Stimulated activated effector memory CD8-positive, alpha-beta T cell treated with anti-CD3 and anti-CD28 coated beads, Interleukin-12 subunit alpha, Interleukin-12 subunit beta, amount 100 ng/mL, for 72 hours (primary cell): ENCODE results near the gene XCR1.
"Not testable (repeated sequence)": the region's sequence is repeated elsewhere in the genome, so short reads cannot be mapped to it uniquely, and the experiment has no call there.

Experiments
- ATAC-seq: fragments of 150-1000 bp; cut with Tn5 transposase; 2 replicates; pipeline ENCODE4 v1.10.0; 2021
- DNase-seq, 2 donors: peaks; one replicate each; pipeline ENCODE4 v3.0.0; 2021 to 2022; ENCODE audit warnings: low spot score in 2 of 2
- H3K27ac Mint-ChIP-seq: one replicate; pipeline ENCODE4 v1.8.0; 2022; ENCODE audit warnings: mild to moderate bottlenecking, mixed read lengths
- H3K36me3 Mint-ChIP-seq: one replicate; pipeline ENCODE4 v1.8.0; 2022; ENCODE audit warnings: mild to moderate bottlenecking, mixed read lengths
- H3K4me1 Mint-ChIP-seq: one replicate; pipeline ENCODE4 v1.8.0; 2022; ENCODE audit warnings: mixed read lengths
- H3K4me3 Mint-ChIP-seq: one replicate; pipeline ENCODE4 v1.8.0; 2022; ENCODE audit warnings: mild to moderate bottlenecking, mixed read lengths
- H3K9me3 Mint-ChIP-seq: one replicate; pipeline ENCODE4 v1.8.0; 2022; ENCODE audit warnings: mixed read lengths

XCR1 gene

GRCh38 chr3:46057716-46058115 is 30.4 kb upstream of the XCR1 start:
- DNase-seq (no peak), ATAC-seq (no peak)
- Mint-ChIP-seq H3K27ac (no peak overlapping the region), H3K4me3 (no peak overlapping the region), H3K4me1 (peaks cover 13% of the 10 kb centered on the region), H3K9me3 (no peaks in the 10 kb centered on the region), H3K36me3 (no peaks in the 10 kb centered on the region)

GRCh38 chr3:46056686-46057085 is 29.4 kb upstream of the XCR1 start:
- ATAC-seq (no peak), DNase-seq (no peak)
- no peak overlapping the region for H3K4me3 Mint-ChIP-seq
- H3K36me3 Mint-ChIP-seq, result no peaks in the 10 kb centered on the region
- H3K27ac Mint-ChIP-seq, result no peak overlapping the region
- H3K4me1 Mint-ChIP-seq, result peaks cover 13% of the 10 kb centered on the region
- H3K9me3 Mint-ChIP-seq, result no peaks in the 10 kb centered on the region

- not testable (repeated sequence) for DNase-seq, H3K9me3 Mint-ChIP-seq, H3K4me3 Mint-ChIP-seq, H3K27ac Mint-ChIP-seq, ATAC-seq, H3K36me3 Mint-ChIP-seq
- H3K4me1 Mint-ChIP-seq, result peaks cover 18% of the 10 kb centered on the region
These were observed 26.7 kb upstream of the XCR1 start for GRCh38 chr3:46053761-46054515.

GRCh38 chr3:46053265-46053664 is 26.0 kb upstream of the XCR1 start:
- DNase-seq, H3K4me3 Mint-ChIP-seq, H3K27ac Mint-ChIP-seq, H3K9me3 Mint-ChIP-seq, ATAC-seq, H3K36me3 Mint-ChIP-seq: not testable (repeated sequence)
- peaks cover 24% of the 10 kb centered on the region for H3K4me1 Mint-ChIP-seq

GRCh38 chr3:46052531-46052930 is 25.2 kb upstream of the XCR1 start:
- Mint-ChIP-seq H3K36me3 (no peaks in the 10 kb centered on the region), H3K4me1 (peaks cover 25% of the 10 kb centered on the region), H3K4me3 (no peak overlapping the region), H3K27ac (no peak overlapping the region), H3K9me3 (no peaks in the 10 kb centered on the region)
- DNase-seq (no peak), ATAC-seq (no peak)

- H3K27ac Mint-ChIP-seq, result no peak overlapping the region
- H3K4me3 Mint-ChIP-seq, result no peak overlapping the region
- H3K9me3 Mint-ChIP-seq, result no peaks in the 10 kb centered on the region
- no peaks in the 10 kb centered on the region for H3K36me3 Mint-ChIP-seq
- DNase-seq (no peak), ATAC-seq (no peak)
- H3K4me1 Mint-ChIP-seq, result peaks cover 35% of the 10 kb centered on the region
These were observed 21.8 kb upstream of the XCR1 start for GRCh38 chr3:46049093-46049492.

GRCh38 chr3:46046231-46046630 is 18.9 kb upstream of the XCR1 start:
- peaks cover 30% of the 10 kb centered on the region for H3K4me1 Mint-ChIP-seq
- peak overlapping the region; percentile 85 for H3K27ac Mint-ChIP-seq
- ATAC-seq, result peak; percentile 73
- peak overlapping the region; percentile 40 for H3K4me3 Mint-ChIP-seq
- not testable (repeated sequence) for DNase-seq, H3K36me3 Mint-ChIP-seq, H3K9me3 Mint-ChIP-seq

- Mint-ChIP-seq H3K4me3 (no peak overlapping the region), H3K36me3 (no peaks in the 10 kb centered on the region), H3K9me3 (no peaks in the 10 kb centered on the region), H3K27ac (no peak overlapping the region), H3K4me1 (no peaks in the 10 kb centered on the region)
- DNase-seq (no peak), ATAC-seq (no peak)
These were observed 11.6 kb upstream of the XCR1 start for GRCh38 chr3:46038916-46039315.

GRCh38 chr3:46038071-46038470 is 10.8 kb upstream of the XCR1 start:
- H3K4me1 Mint-ChIP-seq, H3K4me3 Mint-ChIP-seq, H3K9me3 Mint-ChIP-seq, DNase-seq, ATAC-seq, H3K36me3 Mint-ChIP-seq, H3K27ac Mint-ChIP-seq: not testable (repeated sequence)

GRCh38 chr3:46036191-46036590 is 8.9 kb upstream of the XCR1 start:
- Mint-ChIP-seq H3K27ac (no peak overlapping the region), H3K36me3 (no peaks in the 10 kb centered on the region), H3K4me3 (no peak overlapping the region), H3K9me3 (no peaks in the 10 kb centered on the region), H3K4me1 (no peaks in the 10 kb centered on the region)
- ATAC-seq (no peak), DNase-seq (no peak)

- Mint-ChIP-seq H3K9me3 (peaks cover 8% of the 10 kb centered on the region), H3K4me3 (no peak overlapping the region), H3K27ac (no peak overlapping the region), H3K4me1 (peaks cover 10% of the 10 kb centered on the region), H3K36me3 (peaks cover 6% of the 10 kb centered on the region)
- DNase-seq (peak in 1 of 2 donors; percentile 41), ATAC-seq (no peak)
These were observed 4.5 kb upstream of the XCR1 start for GRCh38 chr3:46031747-46032146.

GRCh38 chr3:46031269-46031668 is 4.0 kb upstream of the XCR1 start:
- no peak for ATAC-seq
- peaks cover 8% of the 10 kb centered on the region for H3K9me3 Mint-ChIP-seq
- peaks cover 6% of the 10 kb centered on the region for H3K36me3 Mint-ChIP-seq

GRCh38 chr3:46030626-46031025 is 3.3 kb upstream of the XCR1 start:
- H3K27ac Mint-ChIP-seq, result no peak overlapping the region
- ATAC-seq (no peak), DNase-seq (no peak)
- peaks cover 10% of the 10 kb centered on the region for H3K4me1 Mint-ChIP-seq
- peaks cover 8% of the 10 kb centered on the region for H3K9me3 Mint-ChIP-seq
- H3K4me3 Mint-ChIP-seq, result no peak overlapping the region
- H3K36me3 Mint-ChIP-seq, result peaks cover 6% of the 10 kb centered on the region

More at GRCh38 chr3:46031269-46031668, 4.0 kb upstream of the XCR1 start:
- H3K27ac Mint-ChIP-seq, result no peak overlapping the region
- peaks cover 10% of the 10 kb centered on the region for H3K4me1 Mint-ChIP-seq
- H3K4me3 Mint-ChIP-seq, result no peak overlapping the region
- no peak for DNase-seq

GRCh38 chr3:46029953-46030543 is 2.8 kb upstream of the XCR1 start:
- H3K36me3 Mint-ChIP-seq, result peaks cover 6% of the 10 kb centered on the region
- ATAC-seq (no peak), DNase-seq (no peak)
- H3K9me3 Mint-ChIP-seq, result peaks cover 8% of the 10 kb centered on the region
- H3K4me1 Mint-ChIP-seq, result peaks cover 10% of the 10 kb centered on the region
- H3K27ac Mint-ChIP-seq, result no peak overlapping the region
- H3K4me3 Mint-ChIP-seq, result no peak overlapping the region

GRCh38 chr3:46027736-46028397 is 584 bp upstream of the XCR1 start:
- H3K36me3 Mint-ChIP-seq, result peaks cover 6% of the 10 kb centered on the region
- H3K9me3 Mint-ChIP-seq, result peaks cover 8% of the 10 kb centered on the region
- H3K27ac Mint-ChIP-seq, result no peak overlapping the region
- H3K4me1 Mint-ChIP-seq, result peaks cover 10% of the 10 kb centered on the region
- ATAC-seq (no peak), DNase-seq (no peak)
- no peak overlapping the region for H3K4me3 Mint-ChIP-seq

- Mint-ChIP-seq H3K27ac (no peak overlapping the region), H3K4me3 (no peak overlapping the region), H3K4me1 (peaks cover 24% of the 10 kb centered on the region), H3K9me3 (peaks cover 8% of the 10 kb centered on the region), H3K36me3 (no peaks in the 10 kb centered on the region)
- DNase-seq, result no peak
- ATAC-seq, result no peak
These were observed 2.1 kb downstream of the XCR1 start for GRCh38 chr3:46025139-46025538.
